Adrenal gland (tissue), 5 donors: ENCODE results near the gene NXN.

Source experiments
- POLR2A ChIP-seq, 2 donors: fragments of 450-650 bp; IDR thresholded peaks; one replicate each; pipeline ENCODE4 v1.6.1; 2017; ENCODE audit warnings: antibody characterized with exemption in 2 of 2, mild to moderate bottlenecking in 2 of 2, moderate library complexity in 1 of 2
- TF ChIP-seq, protein P1 (sequence below), 6 experiments: fragments of 450-650 bp in 4 of 6; fragments of 200-600 bp in 2 of 6; sonication (generic) in 1 of 6; IDR thresholded peaks; 1 replicate in 5 of 6; 2 replicates in 1 of 6; pipeline versions ENCODE4 v1.5.1 to v1.8.0; 2016 to 2021; ENCODE audit warnings: antibody characterized with exemption in 6 of 6, mild to moderate bottlenecking in 2 of 6, moderate library complexity in 1 of 6
- donor health status: DM: no; HTN: no; CAD: no.

DNA sequence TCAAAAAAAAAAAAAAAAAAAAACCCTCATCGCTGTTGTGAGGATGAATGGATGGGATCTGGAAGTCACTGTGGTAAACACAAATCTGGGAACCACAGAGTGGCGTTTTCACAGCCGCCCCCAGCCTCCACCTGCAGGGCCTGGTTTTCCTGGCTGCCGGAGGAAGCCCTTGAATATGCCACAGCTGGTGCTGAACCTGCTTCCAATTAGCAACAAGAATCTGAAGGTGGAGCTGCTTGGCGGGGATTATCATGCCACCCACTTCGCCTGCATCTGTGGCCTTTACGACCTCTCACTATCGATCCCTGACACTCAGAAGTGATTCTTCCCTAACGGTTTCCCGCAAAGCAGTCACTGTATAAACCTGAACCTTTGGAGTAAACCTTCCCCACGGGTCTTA is 181.3 kb downstream of the NXN start:
- TF ChIP-seq, protein P1, sequence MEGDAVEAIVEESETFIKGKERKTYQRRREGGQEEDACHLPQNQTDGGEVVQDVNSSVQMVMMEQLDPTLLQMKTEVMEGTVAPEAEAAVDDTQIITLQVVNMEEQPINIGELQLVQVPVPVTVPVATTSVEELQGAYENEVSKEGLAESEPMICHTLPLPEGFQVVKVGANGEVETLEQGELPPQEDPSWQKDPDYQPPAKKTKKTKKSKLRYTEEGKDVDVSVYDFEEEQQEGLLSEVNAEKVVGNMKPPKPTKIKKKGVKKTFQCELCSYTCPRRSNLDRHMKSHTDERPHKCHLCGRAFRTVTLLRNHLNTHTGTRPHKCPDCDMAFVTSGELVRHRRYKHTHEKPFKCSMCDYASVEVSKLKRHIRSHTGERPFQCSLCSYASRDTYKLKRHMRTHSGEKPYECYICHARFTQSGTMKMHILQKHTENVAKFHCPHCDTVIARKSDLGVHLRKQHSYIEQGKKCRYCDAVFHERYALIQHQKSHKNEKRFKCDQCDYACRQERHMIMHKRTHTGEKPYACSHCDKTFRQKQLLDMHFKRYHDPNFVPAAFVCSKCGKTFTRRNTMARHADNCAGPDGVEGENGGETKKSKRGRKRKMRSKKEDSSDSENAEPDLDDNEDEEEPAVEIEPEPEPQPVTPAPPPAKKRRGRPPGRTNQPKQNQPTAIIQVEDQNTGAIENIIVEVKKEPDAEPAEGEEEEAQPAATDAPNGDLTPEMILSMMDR (IDR thresholded peaks at IDR 0.05), result no peak
- TF ChIP-seq POLR2A (IDR thresholded peaks at IDR 0.05), result no peak
